ENCODE measurements around the gene SFTA2. TPM values are rescaled to one million over a fixed set of nuclear protein-coding genes. Genes with fewer than 3 reads are reported as not detected.

The SFTA2 gene
- total RNA-seq, 2 experiments from 2014 or later, result not detected

DNA sequence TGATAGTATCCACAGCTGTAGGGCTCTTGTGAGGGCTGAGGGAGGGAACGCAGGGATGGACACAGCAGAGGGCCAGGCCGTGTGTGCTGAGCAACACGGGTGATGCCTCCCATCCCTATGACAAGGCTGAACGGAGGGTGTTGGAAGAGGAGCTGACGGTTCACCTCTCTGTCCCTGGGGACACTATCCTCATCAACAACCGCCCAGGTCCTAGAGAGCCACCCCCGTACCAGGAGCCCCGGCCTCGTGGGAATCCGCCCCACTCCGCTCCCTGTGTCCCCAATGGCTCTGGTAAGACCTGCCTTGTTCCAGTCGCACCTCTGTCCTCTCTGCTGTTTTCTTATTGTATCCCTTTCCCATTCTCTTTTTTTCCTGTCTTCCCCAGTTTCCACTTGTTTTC is 37.6 kb downstream of the SFTA2 start:
- no peaks in the 10 kb centered on the region for H3K27me3 Mint-ChIP-seq (ENCODE audit: low read depth)
- no peak overlapping the region for H3K4me3 Mint-ChIP-seq
- H3K4me1 Mint-ChIP-seq (ENCODE audit: low read depth), result no peaks in the 10 kb centered on the region
- peaks cover 8% of the 10 kb centered on the region for H3K36me3 Mint-ChIP-seq (ENCODE audit: low read depth)
- CTCF ChIA-PET, result no interaction called here
- no peak overlapping the region for H3K27ac Mint-ChIP-seq
- H3K9me3 Mint-ChIP-seq, result no peaks in the 10 kb centered on the region
- intact Hi-C loops (cut with micrococcal nuclease), result no loop called here
- DNase-seq, result no peak

DNA sequence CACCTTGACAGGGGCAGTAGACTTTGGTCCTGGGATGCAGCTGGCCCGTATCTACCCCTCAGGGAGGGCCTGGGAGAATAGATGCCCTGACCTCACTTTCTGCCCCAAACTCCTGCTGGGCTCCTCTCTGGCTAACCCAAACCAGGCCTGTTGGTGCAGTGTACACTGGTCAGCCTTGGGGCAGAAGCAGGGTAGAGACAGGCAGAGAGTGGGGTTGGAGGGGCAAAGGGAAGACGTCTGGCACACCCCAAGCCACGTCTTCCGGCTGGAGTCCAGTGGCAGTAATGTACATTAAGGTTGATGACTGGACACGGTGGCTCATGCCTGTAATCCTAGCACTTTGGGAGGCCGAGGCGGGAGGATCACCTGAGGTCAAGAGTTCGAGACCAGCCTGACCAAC is 38.3 kb downstream of the SFTA2 start:
- Mint-ChIP-seq H3K9me3 (no peaks in the 10 kb centered on the region), H3K4me3 (no peak overlapping the region), H3K27ac (no peak overlapping the region), H3K27me3 (ENCODE audit: low read depth) (no peaks in the 10 kb centered on the region), H3K4me1 (ENCODE audit: low read depth) (no peaks in the 10 kb centered on the region), H3K36me3 (ENCODE audit: low read depth) (peaks cover 8% of the 10 kb centered on the region)
- CTCF ChIA-PET, result no interaction called here
- no peak for DNase-seq
- intact Hi-C loops (cut with micrococcal nuclease), result no loop called here

GRCh38 chr6:30893001-30893591 is 38.9 kb downstream of the SFTA2 start:
- Mint-ChIP-seq H3K9me3 (no peaks in the 10 kb centered on the region), H3K36me3 (ENCODE audit: low read depth) (peaks cover 5% of the 10 kb centered on the region), H3K27ac (no peak overlapping the region), H3K4me1 (ENCODE audit: low read depth) (no peaks in the 10 kb centered on the region), H3K27me3 (ENCODE audit: low read depth) (no peaks in the 10 kb centered on the region), H3K4me3 (no peak overlapping the region)
- intact Hi-C loops (cut with micrococcal nuclease), result no loop called here
- CTCF ChIA-PET, result no interaction called here
- no peak for DNase-seq

DNA sequence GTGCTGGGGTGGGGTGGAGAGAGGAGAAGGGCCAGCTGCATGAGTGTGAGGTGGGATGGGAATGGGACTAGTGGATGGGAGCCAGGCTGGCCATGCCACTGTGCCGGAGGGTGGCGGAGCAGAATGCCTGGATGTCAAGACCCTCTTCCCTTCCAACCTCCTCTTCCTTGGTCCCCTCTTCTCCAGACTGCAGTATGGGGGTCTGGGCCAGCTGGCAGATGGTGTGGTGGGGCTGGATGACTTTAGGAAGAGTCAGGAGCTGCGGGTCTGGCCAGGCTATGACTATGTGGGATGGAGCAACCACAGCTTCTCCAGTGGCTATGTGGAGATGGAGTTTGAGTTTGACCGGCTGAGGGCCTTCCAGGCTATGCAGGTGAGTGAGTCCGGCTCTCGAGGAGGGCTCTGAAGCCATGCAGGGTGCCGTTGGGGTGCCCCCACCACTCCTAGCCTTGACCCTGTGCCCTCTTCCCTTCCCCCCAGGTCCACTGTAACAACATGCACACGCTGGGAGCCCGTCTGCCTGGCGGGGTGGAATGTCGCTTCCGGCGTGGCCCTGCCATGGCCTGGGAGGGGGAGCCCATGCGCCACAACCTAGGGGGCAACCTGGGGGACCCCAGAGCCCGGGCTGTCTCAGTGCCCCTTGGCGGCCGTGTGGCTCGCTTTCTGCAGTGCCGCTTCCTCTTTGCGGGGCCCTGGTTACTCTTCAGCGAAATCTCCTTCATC is 40.0 kb downstream of the SFTA2 start:
- no peak overlapping the region for H3K4me3 Mint-ChIP-seq
- CTCF ChIA-PET, result no interaction called here
- no peaks in the 10 kb centered on the region for H3K9me3 Mint-ChIP-seq
- no peak overlapping the region for H3K27ac Mint-ChIP-seq
- DNase-seq, result no peak
- intact Hi-C loops (cut with micrococcal nuclease), result no loop called here
- no peaks in the 10 kb centered on the region for H3K4me1 Mint-ChIP-seq (ENCODE audit: low read depth)
- H3K27me3 Mint-ChIP-seq (ENCODE audit: low read depth), result no peaks in the 10 kb centered on the region
- peaks cover 5% of the 10 kb centered on the region for H3K36me3 Mint-ChIP-seq (ENCODE audit: low read depth)

- CTCF ChIA-PET, result no interaction called here
Observed at GRCh38 chr6:30891450-30891723, 40.6 kb downstream of the SFTA2 start.

GRCh38 chr6:30890646-30891449 is 41.1 kb downstream of the SFTA2 start:
- CTCF ChIA-PET, result no interaction called here
- Mint-ChIP-seq H3K27me3 (ENCODE audit: low read depth) (no peaks in the 10 kb centered on the region), H3K36me3 (ENCODE audit: low read depth) (peaks cover 5% of the 10 kb centered on the region), H3K4me1 (ENCODE audit: low read depth) (peaks cover 11% of the 10 kb centered on the region), H3K27ac (no peak overlapping the region), H3K9me3 (no peaks in the 10 kb centered on the region), H3K4me3 (no peak overlapping the region)
- intact Hi-C loops (cut with micrococcal nuclease), result no loop called here
- no peak for DNase-seq

More at GRCh38 chr6:30891450-30891723, 40.6 kb downstream of the SFTA2 start:
- Mint-ChIP-seq H3K36me3 (ENCODE audit: low read depth) (peaks cover 5% of the 10 kb centered on the region), H3K27me3 (ENCODE audit: low read depth) (no peaks in the 10 kb centered on the region), H3K27ac (no peak overlapping the region), H3K9me3 (no peaks in the 10 kb centered on the region), H3K4me3 (no peak overlapping the region), H3K4me1 (ENCODE audit: low read depth) (peaks cover 6% of the 10 kb centered on the region)
- no peak for DNase-seq
- intact Hi-C loops (cut with micrococcal nuclease), result no loop called here

- Mint-ChIP-seq H3K27ac (no peak overlapping the region), H3K9me3 (no peaks in the 10 kb centered on the region), H3K4me3 (no peak overlapping the region), H3K4me1 (ENCODE audit: low read depth) (peaks cover 19% of the 10 kb centered on the region), H3K36me3 (ENCODE audit: low read depth) (peaks cover 5% of the 10 kb centered on the region), H3K27me3 (ENCODE audit: low read depth) (no peaks in the 10 kb centered on the region)
- CTCF ChIA-PET, result interaction anchor here (2.0 kb wide), 1 partner anchor 189 kb away, joined by 4 read pairs; no protein-coding TSS in a partner anchor
- DNase-seq, result no peak
- intact Hi-C loops (cut with micrococcal nuclease), result no loop called here
Observed at GRCh38 chr6:30889921-30890645, 41.9 kb downstream of the SFTA2 start.

- DNase-seq, result no peak
- CTCF ChIA-PET, result interaction anchor here (0.8 to 2.0 kb wide), 4 partner anchors 24 to 190 kb away, joined by 3 to 4 read pairs (median 4); partner anchors contain the start of gene VARS2
- Mint-ChIP-seq H3K36me3 (ENCODE audit: low read depth) (peaks cover 5% of the 10 kb centered on the region), H3K4me3 (no peak overlapping the region), H3K4me1 (ENCODE audit: low read depth) (peaks cover 23% of the 10 kb centered on the region), H3K27me3 (ENCODE audit: low read depth) (no peaks in the 10 kb centered on the region), H3K9me3 (no peaks in the 10 kb centered on the region), H3K27ac (no peak overlapping the region)
- intact Hi-C loops (cut with micrococcal nuclease), result no loop called here
Observed at GRCh38 chr6:30889496-30889885, 42.5 kb downstream of the SFTA2 start.

DNA sequence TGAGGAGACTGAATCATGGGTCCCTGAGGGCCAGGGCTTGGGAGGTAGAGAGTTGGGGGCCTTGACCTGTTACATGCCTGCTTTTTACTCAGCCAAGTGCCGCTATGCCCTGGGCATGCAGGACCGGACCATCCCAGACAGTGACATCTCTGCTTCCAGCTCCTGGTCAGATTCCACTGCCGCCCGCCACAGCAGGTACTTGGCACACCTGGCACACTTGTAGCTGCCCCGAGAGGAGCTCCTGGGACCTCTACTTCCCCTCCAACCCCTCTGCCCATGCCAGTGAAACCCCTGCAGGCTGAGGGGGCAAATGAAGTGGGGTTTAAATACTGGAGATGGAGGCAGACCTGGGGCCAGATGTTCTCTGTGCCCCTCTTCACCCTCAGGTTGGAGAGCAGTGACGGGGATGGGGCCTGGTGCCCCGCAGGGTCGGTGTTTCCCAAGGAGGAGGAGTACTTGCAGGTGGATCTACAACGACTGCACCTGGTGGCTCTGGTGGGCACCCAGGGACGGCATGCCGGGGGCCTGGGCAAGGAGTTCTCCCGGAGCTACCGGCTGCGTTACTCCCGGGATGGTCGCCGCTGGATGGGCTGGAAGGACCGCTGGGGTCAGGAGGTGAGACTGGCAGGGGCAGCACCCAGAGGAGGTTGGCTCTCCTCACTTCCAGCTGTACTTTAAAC is 43.0 kb downstream of the SFTA2 start:
- peaks cover 5% of the 10 kb centered on the region for H3K36me3 Mint-ChIP-seq (ENCODE audit: low read depth)
- H3K4me1 Mint-ChIP-seq (ENCODE audit: low read depth), result peaks cover 23% of the 10 kb centered on the region
- no peaks in the 10 kb centered on the region for H3K27me3 Mint-ChIP-seq (ENCODE audit: low read depth)
- no peak overlapping the region for H3K27ac Mint-ChIP-seq
- intact Hi-C loops (cut with micrococcal nuclease), result no loop called here
- no peak overlapping the region for H3K4me3 Mint-ChIP-seq
- CTCF ChIA-PET, result interaction anchor here (0.8 to 2.0 kb wide), 5 partner anchors 25 to 191 kb away, joined by 3 to 4 read pairs (median 3); partner anchors contain the start of gene VARS2
- H3K9me3 Mint-ChIP-seq, result no peaks in the 10 kb centered on the region
- DNase-seq, result no peak

DNA sequence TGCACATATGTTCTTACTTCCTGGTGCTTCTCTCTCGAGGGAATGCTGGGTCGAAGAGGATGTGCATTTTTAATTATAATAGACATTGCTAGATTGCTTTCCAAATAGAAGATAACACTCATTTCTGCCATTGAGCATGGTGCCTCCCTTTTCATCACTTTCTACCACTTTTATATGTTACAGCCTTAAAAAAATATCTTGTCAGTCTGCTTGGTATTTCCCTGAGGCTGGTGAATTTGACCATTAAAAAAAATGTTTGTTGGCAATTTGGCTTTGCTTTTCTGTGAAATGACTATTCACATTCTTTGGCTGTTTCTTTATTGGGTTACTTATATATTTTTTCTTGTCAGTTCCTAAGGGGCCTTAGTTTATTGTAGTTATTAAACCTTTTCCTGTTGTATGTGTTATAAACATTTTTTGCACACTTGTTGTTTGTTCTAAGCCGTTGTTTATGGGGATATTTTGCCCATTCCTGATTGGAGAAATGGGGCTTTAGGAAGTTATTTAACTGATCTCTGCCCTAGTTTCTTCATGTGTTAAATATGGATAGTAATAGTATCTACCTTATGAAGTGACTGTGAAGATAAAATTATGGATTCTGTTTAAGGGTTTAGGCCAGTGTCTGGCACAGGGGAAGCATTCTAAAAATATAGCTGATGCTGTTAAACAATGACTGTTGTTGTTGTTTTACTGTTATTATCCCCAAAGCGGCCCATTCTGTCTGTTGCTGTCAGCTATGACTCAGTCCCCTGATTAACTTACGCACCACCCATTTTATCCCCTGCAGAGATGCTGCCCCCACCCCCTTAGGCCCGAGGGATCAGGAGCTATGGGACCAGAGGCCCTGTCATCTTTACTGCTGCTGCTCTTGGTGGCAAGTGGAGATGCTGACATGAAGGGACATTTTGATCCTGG is 43.8 kb downstream of the SFTA2 start:
- peaks cover 5% of the 10 kb centered on the region for H3K36me3 Mint-ChIP-seq (ENCODE audit: low read depth)
- intact Hi-C loops (cut with micrococcal nuclease), result no loop called here
- H3K4me1 Mint-ChIP-seq (ENCODE audit: low read depth), result peaks cover 28% of the 10 kb centered on the region
- H3K4me3 Mint-ChIP-seq, result no peak overlapping the region
- H3K27ac Mint-ChIP-seq, result no peak overlapping the region
- CTCF ChIA-PET, result interaction anchor here (0.8 to 2.0 kb wide), 4 partner anchors 59 to 191 kb away, joined by 3 to 4 read pairs (median 4); no protein-coding TSS in a partner anchor
- no peaks in the 10 kb centered on the region for H3K27me3 Mint-ChIP-seq (ENCODE audit: low read depth)
- H3K9me3 Mint-ChIP-seq, result no peaks in the 10 kb centered on the region
- DNase-seq, result no peak

GRCh38 chr6:30886897-30887255 is 45.1 kb downstream of the SFTA2 start:
- Mint-ChIP-seq H3K9me3 (no peaks in the 10 kb centered on the region), H3K27ac (no peak overlapping the region), H3K4me1 (ENCODE audit: low read depth) (peaks cover 32% of the 10 kb centered on the region), H3K27me3 (ENCODE audit: low read depth) (no peaks in the 10 kb centered on the region), H3K36me3 (ENCODE audit: low read depth) (peaks cover 5% of the 10 kb centered on the region), H3K4me3 (no peak overlapping the region)
- intact Hi-C loops (cut with micrococcal nuclease), result no loop called here
- CTCF ChIA-PET, result interaction anchor here (0.6 to 7.2 kb wide), 2 partner anchors 58 to 597 kb away, joined by 3 to 34 read pairs; no protein-coding TSS in a partner anchor
- no peak for DNase-seq

Measured in activated naive CD4-positive, alpha-beta T cell treated with anti-CD3 and anti-CD28 coated beads for 36 hours (primary cell).